Heart right ventricle (tissue), 16 donors: ENCODE measurements around the gene ATP1A4. TPM values are rescaled to one million over a fixed set of nuclear protein-coding genes. Genes with fewer than 3 reads are reported as not detected.

ENCODE experiments used
- ATAC-seq, 8 donors: fragments of 200-7000 bp; cut with Tn5 transposase; one replicate each; pipeline ENCODE4 v1.9.1; 2020; ENCODE audit warnings: mild to moderate bottlenecking in 8 of 8, moderate library complexity in 8 of 8, moderate number of reproducible peaks in 1 of 8
- DNase-seq, 2 donors: peaks; one replicate each; pipeline ENCODE4 v3.0.0-alpha.2; 2020
- H3K27ac ChIP-seq, 10 donors: fragments of 200-600 bp; sonication (generic) in 2 of 10; one replicate each; pipeline versions ENCODE4 v1.5.0 to v1.8.0; 2020 to 2022; ENCODE audit warnings: mild to moderate bottlenecking in 3 of 10
- H3K27me3 ChIP-seq, 7 donors: fragments of 200-600 bp; one replicate each; pipeline ENCODE4 v1.8.0; 2021 to 2022; ENCODE audit warnings: mild to moderate bottlenecking in 2 of 7
- H3K36me3 ChIP-seq, 9 donors: fragments of 200-600 bp; sonication (generic) in 1 of 9; one replicate each; pipeline versions ENCODE4 v1.5.0 to v1.8.0; 2020 to 2022; ENCODE audit warnings: mild to moderate bottlenecking in 2 of 9
- H3K4me1 ChIP-seq, 9 donors: fragments of 200-600 bp; sonication (generic) in 1 of 9; one replicate each; pipeline versions ENCODE4 v1.5.0 to v1.8.0; 2020 to 2022; ENCODE audit warnings: mild to moderate bottlenecking in 4 of 9
- H3K4me3 ChIP-seq, 10 donors: fragments of 200-600 bp; sonication (generic) in 2 of 10; one replicate each; pipeline versions ENCODE4 v1.5.0 to v1.8.0; 2020 to 2022; ENCODE audit warnings: mild to moderate bottlenecking in 7 of 10, moderate library complexity in 2 of 10
- H3K9me3 ChIP-seq, 11 donors: fragments of 200-600 bp in 10 of 11; sonication (generic) in 2 of 11; one replicate each; pipeline versions ENCODE4 v1.5.0 to v1.8.0; 2013 to 2022; ENCODE audit warnings: mild to moderate bottlenecking in 2 of 11, control low read depth in 1 of 11, moderate library complexity in 1 of 11
- CTCF ChIP-seq, 9 donors: fragments of 200-600 bp; sonication (generic) in 2 of 9; IDR thresholded peaks; one replicate each; pipeline versions ENCODE4 v1.5.0 to v1.8.0; 2021 to 2022; ENCODE audit warnings: antibody characterized with exemption in 9 of 9, mild to moderate bottlenecking in 5 of 9, moderate library complexity in 1 of 9
- WGBS, 2 donors: extraction: QIAGEN DNeasy Blood & Tissue Kit; methylation state at CpG; one replicate each; pipeline ENCODE4 v1.1.7; 2013; ENCODE audit warnings: inconsistent platforms in 1 of 2; 5-methylcytosine and 5-hydroxymethylcytosine counted together
- intact Hi-C, 10 donors: fragments of 100-400 bp; cut with DNase I; formaldehyde crosslinking; loops; one replicate each; pipeline versions ENCODE4 v1.11.1 to v1.14.2; 2022
- polyA plus RNA-seq, 2 donors: library from polyadenylated mRNA; stranded (reverse); fragments of 200-250 nt; gene quantifications; one replicate each; pipeline ENCODE4 v1.2.3, GENCODE V29; 2013
- total RNA-seq, 10 donors: library from RNA; stranded (reverse); fragmentation: NEBNext Ultra II Directional in 3 of 10; extraction: Animal tissue kit (Norgen Biotek cat#: 25700) in 3 of 10; gene quantifications; one replicate each; pipeline versions ENCODE4 v1.2.1 to v1.2.4, GENCODE V29; 2021 to 2023
- donor health status: Arrhythmogenic right ventricular cardiomyopathy.
- donor health status: ischemic (EF 13 %, LVEDD 7.1; RV severe dilation, severe dysfunction).
- donor health status: healthy with polysubstance abuse.
- donor health status: DM: no; HTN: yes; CAD: no.
- donor health status: DM: no; HTN: no; CAD: no.
- donor health status: ischemic (EF 25% LVEDD 6.9; RV normal size, moderate dysfunction).
- donor health status: ischemic (EF 25% LVEDD 5.7; RV mildly dilated, moderate dysfunction).
- donor health status: healthy.
- donor health status: DM: yes; HTN: yes; CAD: no.
- donor health status: Ischemic cardiomyopathy.
- donor health status: ischemic (EF 35%, LVEDD 5.7; RV mildly dilated, moderate dysfunction).
- donor health status: nonischemic (EF 11% LVEDD 7.7; RV severe dilation, severe dysfunction).
- donor health status: DM: yes; HTN: yes; CAD: no.
- donor health status: PGD.
- donor health status: ischemic (EF 29% LVEDD 5.4; RV normal size, mild dysfunction).
- donor health status: nonischemic (EF 23%, LVEDD 6.1; RV moderate dilation, normal function).

The ATP1A4 gene
- total and polyA plus RNA-seq, 12 donors, result 0.04 to 1.5 (median 0.29) TPM; not detected in 5

- WGBS, 2 donors, result 88 to 92% methylated on average over 4 of the region's 4 CpGs
- H3K4me3 ChIP-seq, result no peak overlapping the region
- no peak for TF ChIP-seq CTCF (IDR thresholded peaks at IDR 0.05)
- intact Hi-C loops, result no loop called here
- no peaks in the 10 kb centered on the region for H3K9me3 ChIP-seq
- DNase-seq, result no peak
- H3K36me3 ChIP-seq, result peaks cover 3 to 100% (median 96%) of the 10 kb centered on the region in 9 donors
- peaks cover 0 to 16% (median 0%) of the 10 kb centered on the region in 9 donors for H3K4me1 ChIP-seq
- H3K27ac ChIP-seq, result peak overlapping the region in 1 of 10 donors; percentile 23
- H3K27me3 ChIP-seq, result no peaks in the 10 kb centered on the region
- ATAC-seq, result no peak
These were observed 75.6 kb downstream of the ATP1A4 start for GRCh38 chr1:160227034-160227433.

DNA sequence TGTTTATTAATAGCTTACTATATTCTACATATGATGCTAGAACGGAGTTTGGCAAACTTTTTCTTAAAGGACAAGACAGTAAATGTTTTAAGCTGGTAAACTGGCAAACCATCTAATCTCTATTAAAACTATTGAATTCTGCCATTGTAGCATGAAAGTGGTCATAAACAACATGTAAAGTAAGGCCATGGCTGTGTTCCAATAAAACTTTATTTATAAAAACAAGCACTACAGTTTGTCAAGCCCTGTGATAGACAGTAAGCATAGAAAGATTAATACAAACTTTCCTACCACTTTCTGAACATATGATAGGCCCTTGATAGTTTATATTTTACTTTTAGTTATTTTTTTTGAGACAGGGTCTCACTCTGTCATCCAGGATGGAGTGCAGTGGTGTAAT, 76.2 kb downstream of the ATP1A4 start:
- intact Hi-C loops, result no loop called here
- H3K27me3 ChIP-seq, result no peaks in the 10 kb centered on the region
- 93 to 96% methylated on average over 1 of the region's 1 CpG for WGBS, 2 donors

DNA sequence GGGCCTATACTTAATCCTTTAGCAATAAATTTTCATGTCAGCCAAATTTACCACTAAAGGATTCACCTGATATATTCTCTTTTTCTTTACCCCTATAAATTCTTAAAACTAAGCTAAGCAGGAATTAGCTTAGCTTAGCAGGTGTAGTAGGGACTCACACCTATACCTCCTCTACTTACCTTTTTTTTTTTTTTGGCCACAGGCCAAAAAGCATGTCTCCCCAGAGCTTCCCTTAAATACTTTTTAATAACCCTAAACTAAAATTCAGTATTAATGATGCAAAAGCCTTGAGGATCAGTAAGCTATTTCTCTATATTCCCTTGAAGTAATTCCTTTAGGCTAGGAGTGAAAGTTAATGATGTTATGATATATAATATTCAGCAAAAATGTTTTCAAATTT, 77.0 kb downstream of the ATP1A4 start:
- intact Hi-C loops, result no loop called here
- no peaks in the 10 kb centered on the region for H3K27me3 ChIP-seq
- ATAC-seq (no peak), DNase-seq (no peak)
- H3K4me3 ChIP-seq, result no peak overlapping the region
- peaks cover 0 to 16% (median 0%) of the 10 kb centered on the region in 9 donors for H3K4me1 ChIP-seq
- H3K27ac ChIP-seq, result no peak overlapping the region
- no peaks in the 10 kb centered on the region for H3K9me3 ChIP-seq
- TF ChIP-seq CTCF (IDR thresholded peaks at IDR 0.05), result no peak
- peaks cover 3 to 100% (median 95%) of the 10 kb centered on the region in 9 donors for H3K36me3 ChIP-seq

More for the DNA sequence above, 76.2 kb downstream of the ATP1A4 start:
- ATAC-seq, result no peak
- no peak overlapping the region for H3K4me3 ChIP-seq
- H3K4me1 ChIP-seq, result peaks cover 0 to 16% (median 0%) of the 10 kb centered on the region in 9 donors
- H3K9me3 ChIP-seq, result no peaks in the 10 kb centered on the region
- no peak for DNase-seq
- H3K36me3 ChIP-seq, result peaks cover 3 to 100% (median 95%) of the 10 kb centered on the region in 9 donors
- no peak overlapping the region for H3K27ac ChIP-seq
- no peak for TF ChIP-seq CTCF (IDR thresholded peaks at IDR 0.05)

DNA sequence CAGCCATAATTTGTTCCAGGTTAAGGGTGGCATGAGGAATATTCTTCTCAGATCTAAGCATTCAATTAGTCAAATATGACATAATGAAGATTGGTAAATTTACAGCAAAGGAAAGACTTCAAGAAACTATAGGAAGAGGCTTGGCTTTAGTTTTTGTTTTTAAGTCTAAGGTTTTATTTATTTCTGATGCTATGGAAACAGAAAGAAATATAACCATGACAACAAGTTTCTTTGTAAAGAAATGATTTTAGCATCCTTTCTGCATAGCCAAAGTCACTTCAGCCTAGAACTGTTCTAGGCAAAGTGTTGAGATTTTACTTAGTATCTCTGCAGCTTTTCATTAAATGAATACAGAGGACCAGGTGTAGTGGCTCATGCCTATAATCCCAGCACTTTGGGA, 81.5 kb downstream of the ATP1A4 start:
- peaks cover 0 to 6% (median 0%) of the 10 kb centered on the region in 9 donors for H3K4me1 ChIP-seq
- DNase-seq (no peak), ATAC-seq (no peak)
- H3K4me3 ChIP-seq, result no peak overlapping the region
- peaks cover 0 to 100% (median 87%) of the 10 kb centered on the region in 9 donors for H3K36me3 ChIP-seq
- no peak for TF ChIP-seq CTCF (IDR thresholded peaks at IDR 0.05)
- H3K27me3 ChIP-seq, result no peaks in the 10 kb centered on the region
- intact Hi-C loops, result no loop called here
- H3K27ac ChIP-seq, result no peak overlapping the region
- H3K9me3 ChIP-seq, result no peaks in the 10 kb centered on the region

Other genes starting within 250 kb of the ATP1A4 start
- gene TAGLN2, start 226.1 kb upstream of the ATP1A4 start, total RNA-seq, result 100 to 1,000 TPM in 4 of 10 donors, 10 to 100 TPM in 6; 65.9 to 228 (median 92.5) TPM
- gene TAGLN2, start 226.1 kb upstream of the ATP1A4 start, polyA plus RNA-seq, result 100 to 1,000 TPM; 131 to 283 TPM
- under 1 TPM in 3 of 10 donors, not detected in 7; 0.07 to 0.15 (median 0.08) TPM for gene IGSF9, start 206.0 kb upstream of the ATP1A4 start, total RNA-seq
- under 1 TPM; 0.03 to 0.15 TPM for gene IGSF9, start 206.0 kb upstream of the ATP1A4 start, polyA plus RNA-seq
- gene SLAMF9, start 197.4 kb upstream of the ATP1A4 start, total RNA-seq, result not detected
- gene SLAMF9, start 197.4 kb upstream of the ATP1A4 start, polyA plus RNA-seq, result under 1 TPM in 1 of 2 donors, not detected in 1; 0.13 TPM
- gene PIGM, start 119.6 kb upstream of the ATP1A4 start, total RNA-seq, result 1 to 10 TPM; 2.0 to 3.0 (median 2.5) TPM
- 1 to 10 TPM; 1.5 to 2.3 TPM for gene PIGM, start 119.6 kb upstream of the ATP1A4 start, polyA plus RNA-seq
- gene KCNJ10, start 81.4 kb upstream of the ATP1A4 start, total RNA-seq, result 1 to 10 TPM in 1 of 10 donors, not detected in 9; 1.9 TPM
- under 1 TPM in 1 of 2 donors, not detected in 1; 0.09 TPM for gene KCNJ10, start 81.4 kb upstream of the ATP1A4 start, polyA plus RNA-seq
- under 1 TPM in 3 of 10 donors, not detected in 7; 0.06 to 0.09 (median 0.07) TPM for gene KCNJ9, start 70.1 kb upstream of the ATP1A4 start, total RNA-seq
- under 1 TPM in 1 of 2 donors, not detected in 1; 0.01 TPM for gene KCNJ9, start 70.1 kb upstream of the ATP1A4 start, polyA plus RNA-seq
- 10 to 100 TPM; 17.0 to 42.2 (median 20.6) TPM for gene IGSF8, start 53.0 kb upstream of the ATP1A4 start, total RNA-seq
- gene IGSF8, start 53.0 kb upstream of the ATP1A4 start, polyA plus RNA-seq, result 10 to 100 TPM; 13.4 to 27.1 TPM
- 100 to 1,000 TPM; 108 to 342 (median 207) TPM for gene ATP1A2, start 35.8 kb upstream of the ATP1A4 start, total RNA-seq
- gene ATP1A2, start 35.8 kb upstream of the ATP1A4 start, polyA plus RNA-seq, result 10 to 100 TPM; 14.2 to 83.8 TPM
- 10 to 100 TPM; 17.5 to 68.9 (median 45.4) TPM for gene CASQ1, start 39.0 kb downstream of the ATP1A4 start, total RNA-seq
- gene CASQ1, start 39.0 kb downstream of the ATP1A4 start, polyA plus RNA-seq, result 10 to 100 TPM; 27.4 to 39.3 TPM
- 100 to 1,000 TPM; 213 to 451 (median 271) TPM for gene PEA15, start 53.8 kb downstream of the ATP1A4 start, total RNA-seq
- gene PEA15, start 53.8 kb downstream of the ATP1A4 start, polyA plus RNA-seq, result 100 to 1,000 TPM; 244 to 536 TPM
- 100 to 1,000 TPM; 122 to 171 (median 154) TPM for gene DCAF8, start 110.9 kb downstream of the ATP1A4 start, total RNA-seq
- 100 to 1,000 TPM in 1 of 2 donors, 10 to 100 TPM in 1; 47.1 to 101 TPM for gene DCAF8, start 110.9 kb downstream of the ATP1A4 start, polyA plus RNA-seq
- 100 to 1,000 TPM in 1 of 10 donors, 10 to 100 TPM in 9; 72.9 to 100 (median 94.1) TPM for gene PEX19, start 133.5 kb downstream of the ATP1A4 start, total RNA-seq
- 10 to 100 TPM; 11.9 to 25.2 TPM for gene PEX19, start 133.5 kb downstream of the ATP1A4 start, polyA plus RNA-seq
- gene COPA, start 191.6 kb downstream of the ATP1A4 start, total RNA-seq, result 100 to 1,000 TPM in 8 of 10 donors, 10 to 100 TPM in 2; 77.7 to 122 (median 112) TPM
- gene COPA, start 191.6 kb downstream of the ATP1A4 start, polyA plus RNA-seq, result 10 to 100 TPM; 48.2 to 91.3 TPM
- 10 to 100 TPM; 59.5 to 87.9 (median 71.2) TPM for gene NCSTN, start 191.8 kb downstream of the ATP1A4 start, total RNA-seq
- 10 to 100 TPM; 40.2 to 44.2 TPM for gene NCSTN, start 191.8 kb downstream of the ATP1A4 start, polyA plus RNA-seq
- under 1 TPM in 2 of 10 donors, not detected in 8; 0.09 to 0.12 TPM for gene NHLH1, start 215.5 kb downstream of the ATP1A4 start, total RNA-seq
- under 1 TPM in 1 of 2 donors, not detected in 1; 0.06 TPM for gene NHLH1, start 215.5 kb downstream of the ATP1A4 start, polyA plus RNA-seq
- gene VANGL2, start 249.0 kb downstream of the ATP1A4 start, total RNA-seq, result 1 to 10 TPM; 1.2 to 4.1 (median 2.1) TPM
- gene VANGL2, start 249.0 kb downstream of the ATP1A4 start, polyA plus RNA-seq, result 1 to 10 TPM in 1 of 2 donors, under 1 TPM in 1; 0.68 to 1.9 TPM